Stomach (tissue), 9 donors: ENCODE measurements around the gene PCNP. TPM values are rescaled to one million over a fixed set of nuclear protein-coding genes. Genes with fewer than 3 reads are reported as not detected.
A peak's percentile ranks its signal among the peaks of the same experiment; 100 is the strongest.

ENCODE experiments used
- DNase-seq, 2 donors: peaks; one replicate each; pipeline versions ENCODE4 v3.0.0 to v3.0.0-alpha.2; 2013 to 2019
- H3K27ac ChIP-seq, 5 donors: fragments of 200-600 bp in 4 of 5; sonication (generic) in 4 of 5; one replicate each; pipeline ENCODE4 v1.5.1; 2013 to 2019; ENCODE audit warnings: mild to moderate bottlenecking in 1 of 5, moderate library complexity in 1 of 5
- H3K27me3 ChIP-seq, 3 donors: fragments of 200-600 bp; sonication (generic); one replicate each; pipeline ENCODE4 v1.5.1; 2017 to 2019; ENCODE audit warnings: mixed run types in 1 of 3
- H3K36me3 ChIP-seq, 4 donors: fragments of 200-600 bp; sonication (generic); 1 replicate in 3 of 4; 2 replicates in 1 of 4; pipeline ENCODE4 v1.5.1; 2016 to 2019
- H3K4me1 ChIP-seq, 4 donors: fragments of 200-600 bp; sonication (generic); one replicate each; pipeline ENCODE4 v1.5.1; 2016 to 2019
- H3K4me3 ChIP-seq, 4 donors: fragments of 200-600 bp; sonication (generic) in 3 of 4; one replicate each; pipeline ENCODE4 v1.5.1; 2016 to 2019; ENCODE audit warnings: mild to moderate bottlenecking in 1 of 4
- H3K9me3 ChIP-seq, 4 donors: fragments of 200-600 bp; sonication (generic); one replicate each; pipeline ENCODE4 v1.5.1; 2016 to 2019
- EP300 ChIP-seq: sonication (generic); formaldehyde crosslinking; IDR thresholded peaks from one replicate; pipeline ENCODE4 v1.6.1; 2017; ENCODE audit warnings: antibody characterized with exemption
- POLR2A ChIP-seq, 4 donors: fragments of 450-650 bp; IDR thresholded peaks; one replicate each; pipeline ENCODE4 v1.6.1; 2016; ENCODE audit warnings: antibody characterized with exemption in 4 of 4, control low read depth in 2 of 4, mild to moderate bottlenecking in 1 of 4, moderate library complexity in 1 of 4
- POLR2AphosphoS5 ChIP-seq, 3 donors: sonication (generic); formaldehyde crosslinking; IDR thresholded peaks; one replicate each; pipeline ENCODE4 v1.6.1; 2016; ENCODE audit warnings: antibody characterized with exemption in 3 of 3
- WGBS, 5 donors: extraction: QIAGEN DNeasy Blood & Tissue Kit in 3 of 5; methylation state at CpG; one replicate each; pipeline versions ENCODE4 v1.1.5 to v1.1.7; 2013 to 2018; 5-methylcytosine and 5-hydroxymethylcytosine counted together
- intact Hi-C: fragments of 100-400 bp; cut with DNase I; formaldehyde crosslinking; loops from one replicate; pipeline ENCODE4 v1.15.1; 2023; ENCODE audit warnings: low total_unique reads
- polyA plus RNA-seq, 3 donors: library from polyadenylated mRNA; stranded (reverse); fragments of 200-250 nt; gene quantifications; one replicate each; pipeline ENCODE4 v1.2.3, GENCODE V29; 2013
- total RNA-seq, 5 donors: library from RNA; depleted of rRNA; stranded (reverse); fragments of >200 nt; gene quantifications; one replicate each; pipeline versions ENCODE4 v1.1.0 to v1.2.3, GENCODE V29; 2014 to 2016
- TF ChIP-seq, protein P1 (sequence below), 7 experiments: fragments of 450-650 bp in 4 of 7; fragments of 200-600 bp in 3 of 7; sonication (generic) in 3 of 7; IDR thresholded peaks; one replicate each; pipeline ENCODE4 v1.5.1; 2016 to 2019; ENCODE audit warnings: antibody characterized with exemption in 7 of 7, control low read depth in 2 of 7, mild to moderate bottlenecking in 1 of 7
- donor health status: healthy with polysubstance abuse.
- donor health status: Bipolar disorder and iron deficiency.
- donor health status: healthy.

PCNP gene
- total and polyA plus RNA-seq, 8 donors: 21.7 to 163 (median 87.4) TPM

DNA sequence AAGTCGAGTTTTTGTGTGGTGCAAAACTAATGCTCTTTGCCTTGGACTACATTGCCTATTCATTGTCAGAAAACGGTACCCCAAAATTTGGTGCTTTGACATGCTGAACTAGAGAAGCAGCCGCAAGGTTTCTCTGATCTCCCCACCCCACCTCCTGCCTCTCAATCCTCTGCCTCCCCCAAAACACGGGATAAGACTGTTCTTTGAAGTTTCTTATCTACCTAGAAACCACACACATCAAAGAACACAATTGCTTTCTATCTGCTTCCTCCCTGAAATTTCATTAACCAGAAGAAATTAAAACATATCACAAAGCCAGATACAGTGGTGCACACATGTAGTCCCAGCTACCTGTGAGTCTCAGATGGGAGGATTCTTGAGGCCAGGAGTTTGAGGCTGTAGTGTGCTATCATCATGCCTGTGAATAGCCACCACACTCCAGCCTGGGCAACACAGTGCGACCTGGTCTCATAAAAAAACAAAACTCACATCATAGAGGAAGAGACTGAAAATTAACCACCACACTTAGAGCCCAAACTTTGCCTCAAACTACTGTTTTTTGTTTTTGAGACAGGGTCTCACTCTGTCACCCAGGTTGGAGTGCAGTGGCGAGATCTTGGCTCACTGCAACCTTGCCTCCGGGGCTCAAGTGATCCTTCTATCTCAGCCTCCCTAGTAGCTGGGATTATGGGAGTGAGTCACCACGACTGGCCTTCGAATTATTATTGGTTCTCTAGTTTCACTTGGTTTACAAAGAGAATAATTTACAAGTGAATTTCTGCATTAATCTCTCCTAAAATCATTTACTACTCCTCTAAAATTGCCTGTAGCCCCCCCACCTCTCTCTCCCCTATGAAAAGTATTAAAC, 2.7 kb upstream of the PCNP start:
- intact Hi-C loops: loop anchor here (10.0 kb wide), 1 partner anchor 104 kb away; the partner anchor contains the start of gene ZBTB11
- peak in 1 of 2 donors; percentile 11 for DNase-seq
- WGBS, 5 donors: 62 to 71% (median 65%) methylated on average over 9 of the region's 9 CpGs

DNA sequence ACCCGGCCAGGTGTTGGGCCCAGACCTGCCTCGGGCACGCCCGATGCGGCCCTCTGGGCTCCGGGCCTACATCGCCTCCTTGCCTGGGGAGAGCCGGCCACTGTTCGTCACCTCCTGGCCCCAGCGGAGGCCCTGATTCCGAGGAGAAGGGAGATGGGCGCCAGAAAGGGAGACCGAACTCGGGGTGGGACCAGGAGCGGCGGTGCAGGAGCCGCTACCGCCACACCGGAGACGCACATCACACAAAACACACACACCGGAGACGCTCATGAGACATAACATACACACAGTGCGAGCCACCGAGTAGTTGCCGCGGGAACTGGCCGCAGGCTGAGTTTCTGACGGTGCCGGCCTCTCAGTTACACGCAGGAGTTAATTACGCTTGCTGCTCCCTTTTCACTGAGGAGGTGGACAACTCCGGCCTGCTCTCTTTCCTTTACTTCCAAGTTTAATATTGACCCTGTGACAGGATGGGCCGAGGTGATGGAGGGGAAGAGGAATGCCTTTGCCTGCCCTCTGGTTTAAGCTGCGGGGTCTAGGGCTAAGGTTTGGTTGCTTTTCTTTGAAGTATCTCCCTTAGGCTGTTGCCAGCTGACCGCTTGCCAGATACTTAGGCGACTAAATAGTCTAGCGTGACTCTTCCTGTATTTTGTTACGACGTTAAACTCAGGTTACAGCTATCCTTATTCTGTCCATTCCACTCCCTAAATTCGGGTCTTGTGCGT, 570 bp downstream of the PCNP start:
- H3K36me3 ChIP-seq: peaks cover 0 to 17% (median 10%) of the 10 kb centered on the region in 4 donors

More for the DNA sequence above, 2.7 kb upstream of the PCNP start:
- H3K9me3 ChIP-seq: no peaks in the 10 kb centered on the region
- H3K36me3 ChIP-seq: peaks cover 7 to 15% (median 14%) of the 10 kb centered on the region in 4 donors
- H3K27ac ChIP-seq: no peak overlapping the region
- H3K4me1 ChIP-seq: peaks cover 19 to 26% (median 23%) of the 10 kb centered on the region in 4 donors
- TF ChIP-seq, protein P1, sequence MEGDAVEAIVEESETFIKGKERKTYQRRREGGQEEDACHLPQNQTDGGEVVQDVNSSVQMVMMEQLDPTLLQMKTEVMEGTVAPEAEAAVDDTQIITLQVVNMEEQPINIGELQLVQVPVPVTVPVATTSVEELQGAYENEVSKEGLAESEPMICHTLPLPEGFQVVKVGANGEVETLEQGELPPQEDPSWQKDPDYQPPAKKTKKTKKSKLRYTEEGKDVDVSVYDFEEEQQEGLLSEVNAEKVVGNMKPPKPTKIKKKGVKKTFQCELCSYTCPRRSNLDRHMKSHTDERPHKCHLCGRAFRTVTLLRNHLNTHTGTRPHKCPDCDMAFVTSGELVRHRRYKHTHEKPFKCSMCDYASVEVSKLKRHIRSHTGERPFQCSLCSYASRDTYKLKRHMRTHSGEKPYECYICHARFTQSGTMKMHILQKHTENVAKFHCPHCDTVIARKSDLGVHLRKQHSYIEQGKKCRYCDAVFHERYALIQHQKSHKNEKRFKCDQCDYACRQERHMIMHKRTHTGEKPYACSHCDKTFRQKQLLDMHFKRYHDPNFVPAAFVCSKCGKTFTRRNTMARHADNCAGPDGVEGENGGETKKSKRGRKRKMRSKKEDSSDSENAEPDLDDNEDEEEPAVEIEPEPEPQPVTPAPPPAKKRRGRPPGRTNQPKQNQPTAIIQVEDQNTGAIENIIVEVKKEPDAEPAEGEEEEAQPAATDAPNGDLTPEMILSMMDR (IDR thresholded peaks at IDR 0.05): no peak
- TF ChIP-seq POLR2A (IDR thresholded peaks at IDR 0.05) (no peak), POLR2AphosphoS5 (IDR thresholded peaks at IDR 0.05) (no peak), EP300 (no peak)
- H3K4me3 ChIP-seq: no peak overlapping the region
- no peaks in the 10 kb centered on the region for H3K27me3 ChIP-seq

DNA sequence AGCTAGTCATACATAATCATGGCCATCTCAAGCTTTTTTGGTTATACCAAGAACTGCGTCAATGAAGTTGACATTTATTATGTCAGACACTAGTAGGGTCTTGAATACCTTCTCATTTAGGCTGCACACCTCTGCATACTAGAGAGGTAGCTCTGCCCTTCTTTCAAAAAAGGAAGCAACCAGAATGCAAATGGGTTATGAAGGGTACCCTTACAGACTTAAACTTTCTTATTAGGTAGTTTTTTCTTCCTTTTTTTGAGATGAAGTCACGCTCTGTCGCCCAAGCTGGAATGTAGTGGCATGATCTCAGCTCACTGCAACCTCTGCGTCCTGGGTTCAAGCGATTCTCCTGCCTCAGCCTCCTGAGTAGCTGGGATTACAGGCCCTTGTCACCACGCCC, 3.3 kb downstream of the PCNP start:
- intact Hi-C loops: loop anchor here (10.0 kb wide), 1 partner anchor 98 kb away; the partner anchor contains the start of gene ZBTB11

More for the DNA sequence above, 570 bp downstream of the PCNP start:
- Histone ChIP-seq H3K4me1 (peaks cover 32 to 59% (median 47%) of the 10 kb centered on the region in 4 donors), H3K27me3 (no peaks in the 10 kb centered on the region), H3K9me3 (no peaks in the 10 kb centered on the region), H3K27ac (peak overlapping the region; percentile 95 to 100 (median 99)), H3K4me3 (peak overlapping the region; percentile 85 to 96 (median 88))
- intact Hi-C loops: loop anchor here (10.0 kb wide), 1 partner anchor 100 kb away; the partner anchor contains the start of gene ZBTB11
- TF ChIP-seq, protein P1 (IDR thresholded peaks at IDR 0.05): no peak
- TF ChIP-seq POLR2AphosphoS5 (IDR thresholded peaks at IDR 0.05): peak in 1 of 3 donors; percentile 26
- peak; percentile 50 to 79 for DNase-seq
- 0 to 1% (median 0%) methylated on average over 31 to 41 of the region's 41 CpGs for WGBS, 5 donors

DNA sequence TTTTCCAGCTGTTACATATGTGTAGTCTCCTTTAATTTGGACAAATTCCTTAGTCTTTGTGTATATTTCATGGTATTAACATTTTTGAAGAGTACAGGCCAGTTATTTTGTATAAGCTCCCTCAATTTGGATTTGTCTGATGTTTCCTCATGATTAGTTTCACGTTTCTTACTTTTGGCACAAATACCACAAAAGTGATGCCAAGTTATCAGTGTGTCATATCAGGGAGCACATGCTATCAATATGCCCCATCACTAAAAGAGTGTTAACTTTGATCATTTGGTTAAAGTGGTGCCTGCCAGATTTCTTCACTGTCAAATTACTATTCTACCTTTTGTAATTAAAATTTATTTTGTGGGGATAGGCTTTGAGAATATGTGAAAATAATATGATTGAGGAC, 14.6 kb downstream of the PCNP start:
- intact Hi-C loops: no loop called here
- DNase-seq: no peak
- 21 to 25% (median 21%) methylated on average over 1 of the region's 1 CpG for WGBS, 5 donors
- Histone ChIP-seq H3K9me3 (no peaks in the 10 kb centered on the region), H3K36me3 (peaks cover 26 to 93% (median 84%) of the 10 kb centered on the region in 4 donors), H3K27me3 (no peaks in the 10 kb centered on the region), H3K4me1 (peaks cover 0 to 7% (median 3%) of the 10 kb centered on the region in 4 donors), H3K4me3 (no peak overlapping the region), H3K27ac (no peak overlapping the region)
- no peak for TF ChIP-seq POLR2AphosphoS5 (IDR thresholded peaks at IDR 0.05)

More for the DNA sequence above, 3.3 kb downstream of the PCNP start:
- Histone ChIP-seq H3K4me3 (no peak overlapping the region), H3K4me1 (peaks cover 37 to 86% (median 63%) of the 10 kb centered on the region in 4 donors), H3K9me3 (no peaks in the 10 kb centered on the region), H3K27ac (no peak overlapping the region), H3K27me3 (no peaks in the 10 kb centered on the region), H3K36me3 (peaks cover 0 to 30% (median 19%) of the 10 kb centered on the region in 4 donors)
- 89 to 100% (median 95%) methylated on average over 6 of the region's 6 CpGs for WGBS, 5 donors
- DNase-seq: no peak
- TF ChIP-seq POLR2A (IDR thresholded peaks at IDR 0.05) (no peak), EP300 (no peak)

DNA sequence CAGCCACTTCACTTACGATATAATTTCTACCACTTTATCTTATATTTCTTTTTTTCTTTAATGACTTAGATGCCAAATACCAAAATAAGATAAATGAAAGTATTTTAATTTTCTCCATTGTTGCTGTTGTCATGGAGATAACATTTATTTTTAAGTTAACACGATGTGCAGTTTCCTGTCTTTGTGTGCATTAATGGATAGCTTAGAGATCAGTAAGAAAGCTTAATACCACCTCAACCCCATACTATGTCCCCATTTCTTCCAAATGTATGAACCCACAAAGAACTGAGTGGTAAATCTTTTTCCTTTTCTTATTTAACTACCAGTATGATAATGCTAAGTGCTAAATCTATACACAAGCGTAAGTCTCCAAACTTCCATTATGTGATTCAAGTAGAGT, 17.1 kb downstream of the PCNP start:
- WGBS, 5 donors: 80 to 89% (median 83%) methylated on average over 3 of the region's 3 CpGs
- H3K36me3 ChIP-seq: peaks cover 30 to 96% (median 89%) of the 10 kb centered on the region in 4 donors
- intact Hi-C loops: no loop called here
- TF ChIP-seq EP300 (no peak), POLR2A (IDR thresholded peaks at IDR 0.05) (no peak), POLR2AphosphoS5 (IDR thresholded peaks at IDR 0.05) (no peak)
- TF ChIP-seq, protein P1 (IDR thresholded peaks at IDR 0.05): no peak
- peaks cover 0 to 6% (median 2%) of the 10 kb centered on the region in 4 donors for H3K4me1 ChIP-seq
- no peaks in the 10 kb centered on the region for H3K9me3 ChIP-seq
- H3K27me3 ChIP-seq: no peaks in the 10 kb centered on the region
- no peak overlapping the region for H3K4me3 ChIP-seq
- DNase-seq: no peak
- no peak overlapping the region for H3K27ac ChIP-seq
